Measurements from ENCODE around the gene B4GALT2.

- no peak for TF ChIP-seq SMARCA5 (IDR thresholded peaks at IDR 0.05)
- TF ChIP-seq RFX5 (IDR thresholded peaks at IDR 0.05; ENCODE audit: low read depth, low read length), result no peak
- TF ChIP-seq MXI1 (IDR thresholded peaks at IDR 0.05; ENCODE audit: low read depth, low read length), result no peak
- no peak for TF ChIP-seq CTCF (IDR thresholded peaks at IDR 0.05 in 2 of 3, conservative IDR thresholded peaks at IDR 0.05 in 1 of 3; ENCODE audit: control insufficient read depth in 2 of 3, extremely low read depth in 1 of 3, insufficient read depth in 1 of 3, low read depth in 3 of 3, low read length in 3 of 3)
- no peak for TF ChIP-seq E2F4 (IDR thresholded peaks at IDR 0.05; ENCODE audit: low read depth, low read length)
- TF ChIP-seq SIN3A (IDR thresholded peaks at IDR 0.05; ENCODE audit: low read depth, low read length), result no peak
- no peak for TF ChIP-seq TBL1XR1 (IDR thresholded peaks at IDR 0.05; ENCODE audit: low read depth, low read length)
- no peak for TF ChIP-seq REST (IDR thresholded peaks at IDR 0.05; ENCODE audit: low read depth, low read length)
- TF ChIP-seq CBFB (IDR thresholded peaks at IDR 0.05; ENCODE audit: low read depth), result no peak
- no peak for TF ChIP-seq POLR2A (IDR thresholded peaks at IDR 0.05; ENCODE audit: low read depth, low read length)
- TF ChIP-seq CHD1 (IDR thresholded peaks at IDR 0.05; ENCODE audit: low read depth, low read length), result no peak
Measured at GRCh38 chr1:44021156-44021555, 42.1 kb downstream of the B4GALT2 start.

All from GM12878 (cell line).